GM23338 (cell line): ENCODE measurements around the gene FEV. TPM values are rescaled to one million over a fixed set of nuclear protein-coding genes. Genes with fewer than 3 reads are reported as not detected.
A peak's percentile ranks its signal among the peaks of the same experiment; 100 is the strongest.

Experiments used
- ATAC-seq: fragments of 200-7000 bp; cut with Tn5 transposase; 3 replicates; pipeline ENCODE4 v1.9.1; 2020
- DNase-seq: peaks from one replicate; pipeline ENCODE4 v3.0.0-alpha.2; 2015; ENCODE audit warnings: low spot score
- H2AFZ ChIP-seq: fragments of 200-600 bp; sonication (generic); 2 replicates; pipeline ENCODE4 v1.8.0; 2016; ENCODE audit warnings: antibody characterized with exemption, mild to moderate bottlenecking, moderate library complexity
- H3F3A ChIP-seq: fragments of 200-600 bp; sonication (generic); replicated peaks from 2 replicates; pipeline ENCODE4 v1.8.0; 2017; ENCODE audit warnings: antibody characterized with exemption, mixed run types, low read depth
- H3K27ac ChIP-seq: fragments of 200-600 bp; sonication (generic); 2 replicates; pipeline ENCODE4 v1.6.1; 2016; ENCODE audit warnings: low read depth
- H3K27me3 ChIP-seq: fragments of 200-600 bp; sonication (generic); 2 replicates; pipeline ENCODE4 v1.8.0; 2016; ENCODE audit warnings: mild to moderate bottlenecking, mixed run types, moderate library complexity; ENCODE audit not compliant: insufficient read depth
- H3K36me3 ChIP-seq: fragments of 200-600 bp; sonication (generic); 2 replicates; pipeline ENCODE4 v1.8.0; 2016; ENCODE audit warnings: mild to moderate bottlenecking; ENCODE audit not compliant: insufficient read depth
- H3K4me1 ChIP-seq: fragments of 200-600 bp; sonication (generic); 2 replicates; pipeline ENCODE4 v1.8.0; 2016; ENCODE audit warnings: mild to moderate bottlenecking, moderate library complexity; ENCODE audit not compliant: insufficient read depth
- H3K4me2 ChIP-seq: fragments of 200-600 bp; sonication (generic); 2 replicates; pipeline ENCODE4 v1.7.1; 2017; ENCODE audit warnings: mixed run types
- H3K4me3 ChIP-seq: fragments of 200-600 bp; sonication (generic); 2 replicates; pipeline ENCODE4 v1.6.1; 2016; ENCODE audit warnings: mixed run types
- H3K79me2 ChIP-seq: fragments of 200-600 bp; sonication (generic); replicated peaks from 2 replicates; pipeline ENCODE4 v1.8.0; 2017; ENCODE audit warnings: mild to moderate bottlenecking; ENCODE audit not compliant: insufficient read depth
- H3K9me2 ChIP-seq: fragments of 200-600 bp; sonication (generic); 2 replicates; pipeline ENCODE4 v1.8.0; 2017; ENCODE audit not compliant: insufficient read depth
- H4K20me1 ChIP-seq: fragments of 200-600 bp; sonication (generic); replicated peaks from 2 replicates; pipeline ENCODE4 v1.8.0; 2017; ENCODE audit warnings: mild to moderate bottlenecking; ENCODE audit not compliant: insufficient read depth
- H3K27ac Mint-ChIP-seq: 2 replicates; pipeline ENCODE4 v1.8.0; 2020; ENCODE audit warnings: inconsistent platforms, mild to moderate bottlenecking, moderate library complexity, mixed read lengths
- H3K27me3 Mint-ChIP-seq: 3 replicates; pipeline ENCODE4 v1.8.0; 2022; ENCODE audit warnings: low read depth, mild to moderate bottlenecking, moderate library complexity, mixed read lengths, inconsistent platforms; ENCODE audit not compliant: insufficient read depth, poor library complexity
- H3K36me3 Mint-ChIP-seq: 3 replicates; pipeline ENCODE4 v1.8.0; 2021; ENCODE audit warnings: low read depth, mild to moderate bottlenecking, inconsistent platforms, moderate library complexity, mixed read lengths
- H3K4me1 Mint-ChIP-seq: 3 replicates; pipeline ENCODE4 v1.8.0; 2020; ENCODE audit warnings: mild to moderate bottlenecking, inconsistent platforms, mixed read lengths
- H3K4me3 Mint-ChIP-seq: 3 replicates; pipeline ENCODE4 v1.8.0; 2021; ENCODE audit warnings: moderate library complexity, mild to moderate bottlenecking, inconsistent platforms, mixed read lengths
- H3K9me3 Mint-ChIP-seq: 3 replicates; pipeline ENCODE4 v1.8.0; 2020; ENCODE audit warnings: moderate library complexity, mild to moderate bottlenecking, inconsistent platforms, mixed read lengths
- CREB1 ChIP-seq: fragments of 250-450 bp; sonication (Bioruptor Pico); IDR thresholded peaks from 2 replicates; pipeline ENCODE4 v1.5.0; 2020; ENCODE audit warnings: low read depth, mild to moderate bottlenecking, moderate library complexity
- EZH2 ChIP-seq: fragments of 200-600 bp; sonication (generic); IDR thresholded peaks from one replicate; pipeline ENCODE4 v1.8.0; 2017; ENCODE audit warnings: antibody characterized with exemption, mild to moderate bottlenecking, low read depth; ENCODE audit not compliant: unreplicated experiment
- EZH2phosphoT487 ChIP-seq: fragments of 200-600 bp; sonication (generic); IDR thresholded peaks from one replicate; pipeline ENCODE4 v1.8.1; 2018; ENCODE audit warnings: antibody characterized with exemption; ENCODE audit not compliant: unreplicated experiment
- JUNB ChIP-seq: IDR thresholded peaks from one replicate; pipeline ENCODE4 v1.6.1; 2016; ENCODE audit warnings: antibody characterized with exemption; ENCODE audit not compliant: unreplicated experiment
- NANOG ChIP-seq: IDR thresholded peaks from 2 replicates; pipeline ENCODE4 v1.6.1; 2016; ENCODE audit warnings: antibody characterized with exemption, borderline replicate concordance
- POLR2AphosphoS5 ChIP-seq: IDR thresholded peaks from 2 replicates; pipeline ENCODE4 v1.6.1; 2016; ENCODE audit warnings: antibody characterized with exemption, low read depth
- STAT1 ChIP-seq: IDR thresholded peaks from one replicate; pipeline ENCODE4 v1.6.1; 2016; ENCODE audit warnings: antibody characterized with exemption; ENCODE audit not compliant: unreplicated experiment
- ZNF114 ChIP-seq: fragments of 250-450 bp; sonication (Bioruptor Pico); IDR thresholded peaks from 2 replicates; pipeline ENCODE4 v1.5.0; 2020; ENCODE audit warnings: mild to moderate bottlenecking, moderate library complexity
- polyA plus RNA-seq: library from polyadenylated mRNA; unstranded; fragments of >200 nt; fragmentation: Nextera tagmentation; extraction: Ambion mirVana; gene quantifications from 2 replicates; pipeline ENCODE4 v1.2.1, GENCODE V29; 2016
- total RNA-seq: library from RNA; depleted of rRNA; stranded (reverse); fragments of >200 nt; shearing (Covaris generic); gene quantifications from 2 replicates; pipeline ENCODE4 v1.2.3, GENCODE V29; 2014
- TF ChIP-seq, protein P1 (sequence below): IDR thresholded peaks from one replicate; pipeline ENCODE4 v1.6.1; 2018; ENCODE audit warnings: antibody characterized with exemption; ENCODE audit not compliant: unreplicated experiment
- TF ChIP-seq, protein P2 (sequence below), 2 experiments: fragments of 200-600 bp in 1 of 2; sonication (generic) in 1 of 2; conservative IDR thresholded peaks; 2 replicates each; pipeline versions ENCODE4 v1.5.1 to v1.6.1; 2016 to 2017; ENCODE audit warnings: antibody characterized with exemption in 2 of 2, low read depth in 2 of 2, mild to moderate bottlenecking in 2 of 2, moderate library complexity in 1 of 2

Gene FEV
- total and polyA plus RNA-seq, 2 experiments from 2014 or later: not detected

DNA sequence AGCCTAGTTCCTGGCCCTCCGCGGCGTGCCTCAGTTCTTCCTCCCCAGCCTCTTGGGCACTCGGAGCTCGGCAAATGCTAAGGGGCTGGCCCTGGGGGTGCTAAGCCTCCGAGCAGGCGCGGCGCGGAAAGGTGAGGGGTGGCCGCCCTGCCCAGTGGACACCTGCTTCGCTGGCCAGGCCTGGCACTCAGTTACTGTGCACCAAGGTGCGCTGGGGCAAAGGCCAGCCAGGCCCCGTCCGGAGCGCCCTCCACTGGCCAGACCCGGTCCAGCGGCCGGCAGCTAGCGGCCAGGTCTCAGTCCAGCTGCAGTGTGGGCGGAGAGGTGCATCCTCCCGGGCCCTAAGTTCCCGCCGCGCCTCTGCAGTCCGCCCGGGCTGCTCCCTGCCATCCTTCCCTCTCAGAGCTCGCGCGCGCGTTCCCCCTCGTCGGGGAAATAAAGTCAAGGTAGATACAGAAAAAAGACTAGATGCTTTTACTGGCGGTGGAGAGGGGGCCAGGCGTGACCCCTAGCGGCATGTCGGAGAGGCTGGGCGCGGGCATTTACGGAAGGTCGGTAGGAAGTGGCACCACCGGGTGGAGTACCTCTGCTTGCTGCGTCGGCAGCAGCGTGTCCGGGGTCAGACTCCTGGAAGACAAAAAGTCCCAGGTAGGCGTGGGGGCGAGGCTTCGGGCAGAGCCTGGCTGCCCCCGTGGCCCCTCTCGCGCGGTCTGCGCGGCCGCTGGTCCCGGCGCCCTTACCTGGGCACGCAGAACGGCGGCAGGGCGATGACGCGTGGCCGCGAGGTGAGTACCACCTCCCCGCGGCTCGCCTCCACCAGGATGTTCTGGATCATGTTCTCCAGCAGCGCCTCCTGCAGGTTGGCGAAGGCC lies 17.6 kb upstream of the FEV start:
- peaks cover 81% of the 10 kb centered on the region for H3K27me3 Mint-ChIP-seq

More for the DNA sequence above, 17.6 kb upstream of the FEV start:
- peak; percentile 95 for DNase-seq
- no peaks in the 10 kb centered on the region for H3K79me2 ChIP-seq
- H3K4me1 Mint-ChIP-seq: peaks cover 24% of the 10 kb centered on the region
- H3K27ac Mint-ChIP-seq: no peak overlapping the region
- H4K20me1 ChIP-seq: peaks cover 4% of the 10 kb centered on the region; the same call in 1 of the 2 replicates
- peak; percentile 65 for ATAC-seq
- peaks cover 37% of the 10 kb centered on the region for H3K4me1 ChIP-seq
- H3K36me3 Mint-ChIP-seq: no peaks in the 10 kb centered on the region; the same call in 2 of the 3 replicates
- peaks cover 2% of the 10 kb centered on the region; the same call in 1 of the 3 replicates for H3K9me3 Mint-ChIP-seq
- peak overlapping the region; percentile 90 for H3K4me2 ChIP-seq
- H3K36me3 ChIP-seq: no peaks in the 10 kb centered on the region
- TF ChIP-seq STAT1 (no peak), CREB1 (CRISPR knock-in tag) (peak; percentile 61), ZNF114 (CRISPR knock-in tag) (no peak), EZH2phosphoT487 (no peak), POLR2AphosphoS5 (0 out of 2 replicates have a peak, but pooled peaks have one; percentile 29), EZH2 (peak; percentile 59), JUNB (no peak), NANOG (no peak)
- TF ChIP-seq, protein P1, sequence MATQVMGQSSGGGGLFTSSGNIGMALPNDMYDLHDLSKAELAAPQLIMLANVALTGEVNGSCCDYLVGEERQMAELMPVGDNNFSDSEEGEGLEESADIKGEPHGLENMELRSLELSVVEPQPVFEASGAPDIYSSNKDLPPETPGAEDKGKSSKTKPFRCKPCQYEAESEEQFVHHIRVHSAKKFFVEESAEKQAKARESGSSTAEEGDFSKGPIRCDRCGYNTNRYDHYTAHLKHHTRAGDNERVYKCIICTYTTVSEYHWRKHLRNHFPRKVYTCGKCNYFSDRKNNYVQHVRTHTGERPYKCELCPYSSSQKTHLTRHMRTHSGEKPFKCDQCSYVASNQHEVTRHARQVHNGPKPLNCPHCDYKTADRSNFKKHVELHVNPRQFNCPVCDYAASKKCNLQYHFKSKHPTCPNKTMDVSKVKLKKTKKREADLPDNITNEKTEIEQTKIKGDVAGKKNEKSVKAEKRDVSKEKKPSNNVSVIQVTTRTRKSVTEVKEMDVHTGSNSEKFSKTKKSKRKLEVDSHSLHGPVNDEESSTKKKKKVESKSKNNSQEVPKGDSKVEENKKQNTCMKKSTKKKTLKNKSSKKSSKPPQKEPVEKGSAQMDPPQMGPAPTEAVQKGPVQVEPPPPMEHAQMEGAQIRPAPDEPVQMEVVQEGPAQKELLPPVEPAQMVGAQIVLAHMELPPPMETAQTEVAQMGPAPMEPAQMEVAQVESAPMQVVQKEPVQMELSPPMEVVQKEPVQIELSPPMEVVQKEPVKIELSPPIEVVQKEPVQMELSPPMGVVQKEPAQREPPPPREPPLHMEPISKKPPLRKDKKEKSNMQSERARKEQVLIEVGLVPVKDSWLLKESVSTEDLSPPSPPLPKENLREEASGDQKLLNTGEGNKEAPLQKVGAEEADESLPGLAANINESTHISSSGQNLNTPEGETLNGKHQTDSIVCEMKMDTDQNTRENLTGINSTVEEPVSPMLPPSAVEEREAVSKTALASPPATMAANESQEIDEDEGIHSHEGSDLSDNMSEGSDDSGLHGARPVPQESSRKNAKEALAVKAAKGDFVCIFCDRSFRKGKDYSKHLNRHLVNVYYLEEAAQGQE: peak; percentile 20
- TF ChIP-seq, protein P2, sequence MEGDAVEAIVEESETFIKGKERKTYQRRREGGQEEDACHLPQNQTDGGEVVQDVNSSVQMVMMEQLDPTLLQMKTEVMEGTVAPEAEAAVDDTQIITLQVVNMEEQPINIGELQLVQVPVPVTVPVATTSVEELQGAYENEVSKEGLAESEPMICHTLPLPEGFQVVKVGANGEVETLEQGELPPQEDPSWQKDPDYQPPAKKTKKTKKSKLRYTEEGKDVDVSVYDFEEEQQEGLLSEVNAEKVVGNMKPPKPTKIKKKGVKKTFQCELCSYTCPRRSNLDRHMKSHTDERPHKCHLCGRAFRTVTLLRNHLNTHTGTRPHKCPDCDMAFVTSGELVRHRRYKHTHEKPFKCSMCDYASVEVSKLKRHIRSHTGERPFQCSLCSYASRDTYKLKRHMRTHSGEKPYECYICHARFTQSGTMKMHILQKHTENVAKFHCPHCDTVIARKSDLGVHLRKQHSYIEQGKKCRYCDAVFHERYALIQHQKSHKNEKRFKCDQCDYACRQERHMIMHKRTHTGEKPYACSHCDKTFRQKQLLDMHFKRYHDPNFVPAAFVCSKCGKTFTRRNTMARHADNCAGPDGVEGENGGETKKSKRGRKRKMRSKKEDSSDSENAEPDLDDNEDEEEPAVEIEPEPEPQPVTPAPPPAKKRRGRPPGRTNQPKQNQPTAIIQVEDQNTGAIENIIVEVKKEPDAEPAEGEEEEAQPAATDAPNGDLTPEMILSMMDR (conservative IDR thresholded peaks at IDR 0.05; ENCODE audit: low read depth in 2 of 2): peak; percentile 64 to 87
- peak overlapping the region; percentile 93 for H2AFZ ChIP-seq
- peaks cover 98% of the 10 kb centered on the region for H3K27me3 ChIP-seq
- no peaks in the 10 kb centered on the region for H3K9me2 ChIP-seq
- H3K4me3 Mint-ChIP-seq: peak overlapping the region; percentile 86
- 0 out of 2 replicates have a peak, but pooled peaks cover 6% of the 10 kb centered on the region for H3F3A ChIP-seq
- no peak overlapping the region for H3K27ac ChIP-seq
- H3K4me3 ChIP-seq: peak overlapping the region; percentile 72
